Measurements from ENCODE around the gene HIVEP1. TPM values are rescaled to one million over a fixed set of nuclear protein-coding genes. Genes with fewer than 3 reads are reported as not detected.

The HIVEP1 gene
- total and polyA plus RNA-seq, 2 of the 8 experiments (the other 6 are each of a cell fraction or from before 2014, with no cell fraction given) = 22.6 to 23.1 TPM

DNA sequence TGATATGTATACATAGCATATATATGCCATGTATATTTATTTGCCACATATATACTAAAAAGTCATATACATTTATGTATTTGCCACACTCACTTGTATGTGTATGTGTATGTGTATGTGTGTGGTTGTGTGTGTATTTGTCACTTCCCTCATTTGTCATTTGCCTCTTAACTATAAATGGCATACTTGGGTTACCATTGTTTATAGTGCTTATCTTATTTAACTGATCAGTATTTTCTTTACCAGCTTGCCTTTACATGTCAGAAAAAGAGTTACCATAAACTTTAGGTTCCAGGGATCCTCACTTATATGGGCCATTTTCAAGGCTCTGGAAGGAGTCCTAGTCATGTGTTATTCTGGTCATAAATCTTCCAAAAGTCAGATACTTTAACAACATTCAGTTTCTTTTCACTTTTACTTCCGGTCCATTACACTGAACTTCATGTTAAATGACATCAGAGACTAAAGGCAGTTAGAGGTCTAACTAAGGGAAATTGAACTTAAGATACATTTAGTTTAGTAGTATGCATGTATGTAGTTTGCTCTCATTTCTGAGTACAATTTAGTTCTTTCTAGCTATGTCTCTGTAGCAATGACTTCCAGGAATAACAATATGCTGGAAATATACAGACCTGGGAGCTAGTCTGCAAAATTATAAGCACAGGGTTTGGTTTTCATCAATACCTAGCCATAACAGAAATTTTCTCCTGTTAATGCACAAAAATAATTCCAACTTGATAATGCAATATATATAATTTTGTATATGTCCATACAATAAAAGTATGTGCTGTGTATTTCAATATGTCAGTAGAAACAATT lies 33.7 kb upstream of the HIVEP1 start (continued):
- TF ChIP-seq, protein P1, sequence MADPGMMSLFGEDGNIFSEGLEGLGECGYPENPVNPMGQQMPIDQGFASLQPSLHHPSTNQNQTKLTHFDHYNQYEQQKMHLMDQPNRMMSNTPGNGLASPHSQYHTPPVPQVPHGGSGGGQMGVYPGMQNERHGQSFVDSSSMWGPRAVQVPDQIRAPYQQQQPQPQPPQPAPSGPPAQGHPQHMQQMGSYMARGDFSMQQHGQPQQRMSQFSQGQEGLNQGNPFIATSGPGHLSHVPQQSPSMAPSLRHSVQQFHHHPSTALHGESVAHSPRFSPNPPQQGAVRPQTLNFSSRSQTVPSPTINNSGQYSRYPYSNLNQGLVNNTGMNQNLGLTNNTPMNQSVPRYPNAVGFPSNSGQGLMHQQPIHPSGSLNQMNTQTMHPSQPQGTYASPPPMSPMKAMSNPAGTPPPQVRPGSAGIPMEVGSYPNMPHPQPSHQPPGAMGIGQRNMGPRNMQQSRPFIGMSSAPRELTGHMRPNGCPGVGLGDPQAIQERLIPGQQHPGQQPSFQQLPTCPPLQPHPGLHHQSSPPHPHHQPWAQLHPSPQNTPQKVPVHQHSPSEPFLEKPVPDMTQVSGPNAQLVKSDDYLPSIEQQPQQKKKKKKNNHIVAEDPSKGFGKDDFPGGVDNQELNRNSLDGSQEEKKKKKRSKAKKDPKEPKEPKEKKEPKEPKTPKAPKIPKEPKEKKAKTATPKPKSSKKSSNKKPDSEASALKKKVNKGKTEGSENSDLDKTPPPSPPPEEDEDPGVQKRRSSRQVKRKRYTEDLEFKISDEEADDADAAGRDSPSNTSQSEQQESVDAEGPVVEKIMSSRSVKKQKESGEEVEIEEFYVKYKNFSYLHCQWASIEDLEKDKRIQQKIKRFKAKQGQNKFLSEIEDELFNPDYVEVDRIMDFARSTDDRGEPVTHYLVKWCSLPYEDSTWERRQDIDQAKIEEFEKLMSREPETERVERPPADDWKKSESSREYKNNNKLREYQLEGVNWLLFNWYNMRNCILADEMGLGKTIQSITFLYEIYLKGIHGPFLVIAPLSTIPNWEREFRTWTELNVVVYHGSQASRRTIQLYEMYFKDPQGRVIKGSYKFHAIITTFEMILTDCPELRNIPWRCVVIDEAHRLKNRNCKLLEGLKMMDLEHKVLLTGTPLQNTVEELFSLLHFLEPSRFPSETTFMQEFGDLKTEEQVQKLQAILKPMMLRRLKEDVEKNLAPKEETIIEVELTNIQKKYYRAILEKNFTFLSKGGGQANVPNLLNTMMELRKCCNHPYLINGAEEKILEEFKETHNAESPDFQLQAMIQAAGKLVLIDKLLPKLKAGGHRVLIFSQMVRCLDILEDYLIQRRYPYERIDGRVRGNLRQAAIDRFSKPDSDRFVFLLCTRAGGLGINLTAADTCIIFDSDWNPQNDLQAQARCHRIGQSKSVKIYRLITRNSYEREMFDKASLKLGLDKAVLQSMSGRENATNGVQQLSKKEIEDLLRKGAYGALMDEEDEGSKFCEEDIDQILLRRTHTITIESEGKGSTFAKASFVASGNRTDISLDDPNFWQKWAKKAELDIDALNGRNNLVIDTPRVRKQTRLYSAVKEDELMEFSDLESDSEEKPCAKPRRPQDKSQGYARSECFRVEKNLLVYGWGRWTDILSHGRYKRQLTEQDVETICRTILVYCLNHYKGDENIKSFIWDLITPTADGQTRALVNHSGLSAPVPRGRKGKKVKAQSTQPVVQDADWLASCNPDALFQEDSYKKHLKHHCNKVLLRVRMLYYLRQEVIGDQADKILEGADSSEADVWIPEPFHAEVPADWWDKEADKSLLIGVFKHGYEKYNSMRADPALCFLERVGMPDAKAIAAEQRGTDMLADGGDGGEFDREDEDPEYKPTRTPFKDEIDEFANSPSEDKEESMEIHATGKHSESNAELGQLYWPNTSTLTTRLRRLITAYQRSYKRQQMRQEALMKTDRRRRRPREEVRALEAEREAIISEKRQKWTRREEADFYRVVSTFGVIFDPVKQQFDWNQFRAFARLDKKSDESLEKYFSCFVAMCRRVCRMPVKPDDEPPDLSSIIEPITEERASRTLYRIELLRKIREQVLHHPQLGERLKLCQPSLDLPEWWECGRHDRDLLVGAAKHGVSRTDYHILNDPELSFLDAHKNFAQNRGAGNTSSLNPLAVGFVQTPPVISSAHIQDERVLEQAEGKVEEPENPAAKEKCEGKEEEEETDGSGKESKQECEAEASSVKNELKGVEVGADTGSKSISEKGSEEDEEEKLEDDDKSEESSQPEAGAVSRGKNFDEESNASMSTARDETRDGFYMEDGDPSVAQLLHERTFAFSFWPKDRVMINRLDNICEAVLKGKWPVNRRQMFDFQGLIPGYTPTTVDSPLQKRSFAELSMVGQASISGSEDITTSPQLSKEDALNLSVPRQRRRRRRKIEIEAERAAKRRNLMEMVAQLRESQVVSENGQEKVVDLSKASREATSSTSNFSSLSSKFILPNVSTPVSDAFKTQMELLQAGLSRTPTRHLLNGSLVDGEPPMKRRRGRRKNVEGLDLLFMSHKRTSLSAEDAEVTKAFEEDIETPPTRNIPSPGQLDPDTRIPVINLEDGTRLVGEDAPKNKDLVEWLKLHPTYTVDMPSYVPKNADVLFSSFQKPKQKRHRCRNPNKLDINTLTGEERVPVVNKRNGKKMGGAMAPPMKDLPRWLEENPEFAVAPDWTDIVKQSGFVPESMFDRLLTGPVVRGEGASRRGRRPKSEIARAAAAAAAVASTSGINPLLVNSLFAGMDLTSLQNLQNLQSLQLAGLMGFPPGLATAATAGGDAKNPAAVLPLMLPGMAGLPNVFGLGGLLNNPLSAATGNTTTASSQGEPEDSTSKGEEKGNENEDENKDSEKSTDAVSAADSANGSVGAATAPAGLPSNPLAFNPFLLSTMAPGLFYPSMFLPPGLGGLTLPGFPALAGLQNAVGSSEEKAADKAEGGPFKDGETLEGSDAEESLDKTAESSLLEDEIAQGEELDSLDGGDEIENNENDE (IDR thresholded peaks at IDR 0.05; ENCODE audit: insufficient replicate concordance, low read length) = no peak
- no peak for TF ChIP-seq EGR1 (IDR thresholded peaks at IDR 0.05; ENCODE audit: borderline replicate concordance, low read depth, low read length)
